SK-N-DZ (cell line): ENCODE results near the gene RABEPK.
"Not testable (repeated sequence)": the region's sequence is repeated elsewhere in the genome, so short reads cannot be mapped to it uniquely, and the experiment has no call there.

ENCODE experiments used
- DNase-seq: peaks from one replicate; pipeline ENCODE4 v3.0.0-alpha.2; 2015; ENCODE audit warnings: low spot score

RABEPK gene

DNA sequence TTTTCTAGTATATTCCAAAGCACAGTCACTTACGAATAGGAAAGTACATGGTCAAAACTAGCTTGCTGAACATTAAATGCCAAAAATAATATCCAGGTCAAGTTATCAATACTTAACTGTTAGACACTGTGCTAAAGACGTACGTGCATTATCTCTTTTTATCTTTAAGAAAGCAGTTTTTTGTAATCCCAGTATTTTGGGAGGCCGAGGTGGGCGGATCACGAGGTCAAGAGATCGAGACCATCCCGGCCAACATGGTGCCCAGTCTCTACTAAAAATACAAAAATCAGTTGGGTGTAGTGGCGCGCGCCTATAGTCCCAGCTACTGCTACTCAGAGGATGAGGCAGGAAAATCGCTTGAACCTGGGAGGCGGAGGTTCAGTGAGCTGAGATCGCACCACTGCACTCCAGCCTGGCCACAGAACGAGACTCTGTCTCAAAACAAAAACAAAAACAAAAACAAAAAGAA is 43.5 kb downstream of the RABEPK start:
- no peak for DNase-seq

DNA sequence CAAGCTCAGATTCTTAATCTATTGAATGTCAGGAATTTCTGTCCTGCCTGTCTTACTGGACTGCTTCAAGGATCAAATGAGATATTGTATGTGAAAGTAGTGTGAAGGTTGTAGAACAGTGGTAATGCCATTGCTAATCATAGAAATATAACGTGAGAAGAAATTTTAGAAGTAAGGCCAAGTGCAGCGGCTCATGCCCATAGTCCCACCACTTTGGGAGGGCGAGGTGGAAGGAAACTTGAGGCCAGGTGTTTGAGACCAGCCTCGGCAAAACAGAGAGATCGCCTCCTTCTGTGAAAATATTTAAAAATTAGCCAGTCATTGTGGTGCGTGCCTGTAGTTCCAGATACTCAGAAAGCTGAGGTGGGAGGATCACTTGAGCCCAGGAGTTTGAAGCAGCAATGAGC is 45.9 kb downstream of the RABEPK start:
- no peak for DNase-seq

DNA sequence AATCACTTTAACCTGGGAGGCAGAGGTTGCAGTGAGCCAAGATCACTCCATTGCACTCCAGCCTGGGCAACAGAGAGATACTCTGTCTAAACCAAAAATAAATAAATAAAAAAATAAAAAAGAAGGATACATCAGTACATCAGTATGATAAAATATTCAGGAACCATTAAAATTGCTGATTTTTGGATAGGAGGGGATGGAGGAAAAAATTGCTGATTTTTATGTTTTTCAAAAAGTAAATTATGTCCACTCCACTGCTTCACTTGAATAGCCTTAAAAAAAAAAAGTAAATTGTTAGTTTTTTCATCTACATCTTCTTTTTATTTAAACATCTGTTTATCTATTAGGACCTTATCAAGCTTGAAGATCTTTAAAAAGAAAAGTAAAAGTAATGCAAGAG is 53.9 kb downstream of the RABEPK start:
- no peak for DNase-seq

DNA sequence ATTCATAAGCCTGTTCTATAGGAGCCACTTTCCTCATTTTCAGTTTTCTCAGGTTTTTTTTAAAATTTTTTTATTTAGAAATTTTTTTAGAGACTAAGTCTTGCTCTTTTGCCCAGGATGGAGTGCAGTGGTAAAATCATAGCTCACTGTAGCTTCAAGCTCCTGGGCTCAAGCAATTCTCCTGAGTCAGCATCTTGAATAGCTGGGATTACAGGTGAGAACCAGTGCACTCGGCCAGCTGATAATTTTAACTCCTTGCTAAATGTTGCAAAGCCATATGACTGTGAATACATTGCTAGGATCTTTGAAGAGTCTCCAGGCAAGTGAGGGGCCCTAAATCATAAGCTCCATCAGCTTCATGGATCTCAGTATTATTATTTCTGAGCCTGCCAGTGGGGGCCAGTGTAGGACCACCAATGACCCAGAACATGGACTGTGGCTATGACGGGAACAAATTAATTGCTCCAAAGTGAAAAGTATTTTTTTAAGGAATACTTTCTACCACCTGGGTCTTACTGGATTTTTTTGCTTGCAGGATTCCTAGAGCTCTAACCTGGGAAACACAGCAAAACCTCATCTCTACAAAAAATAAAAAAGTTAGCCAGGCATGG is 55.5 kb downstream of the RABEPK start:
- DNase-seq, result peak; percentile 36

DNA sequence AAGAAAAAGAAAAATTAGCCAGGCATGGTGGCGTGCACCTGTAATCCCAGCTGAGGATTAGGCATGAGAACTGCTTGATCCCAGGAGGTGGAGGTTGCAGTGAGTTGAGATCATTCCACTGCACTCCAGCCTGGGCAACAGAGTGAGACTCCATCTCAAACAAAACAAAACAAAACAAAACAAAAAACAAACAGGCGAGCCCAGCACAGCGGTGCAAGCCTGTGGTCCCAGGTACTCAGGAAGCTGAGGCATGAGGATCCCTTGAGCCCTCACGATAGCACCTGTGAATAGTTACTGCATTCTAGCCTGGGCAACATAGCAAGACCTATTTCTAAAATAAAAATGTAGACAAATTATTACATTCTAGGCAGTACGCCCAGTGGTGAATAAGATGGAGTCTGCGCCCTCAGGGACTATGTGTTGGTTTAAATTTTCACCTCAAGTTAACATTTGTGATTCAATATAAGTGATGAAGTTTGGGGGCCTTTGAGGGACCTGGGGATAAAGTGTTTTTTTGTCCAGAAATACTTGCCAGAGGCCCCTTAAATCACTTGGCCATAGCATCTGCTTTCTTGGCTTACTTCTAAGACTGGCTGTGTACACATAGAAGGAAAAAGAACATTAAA is 57.9 kb downstream of the RABEPK start:
- DNase-seq, result no peak

DNA sequence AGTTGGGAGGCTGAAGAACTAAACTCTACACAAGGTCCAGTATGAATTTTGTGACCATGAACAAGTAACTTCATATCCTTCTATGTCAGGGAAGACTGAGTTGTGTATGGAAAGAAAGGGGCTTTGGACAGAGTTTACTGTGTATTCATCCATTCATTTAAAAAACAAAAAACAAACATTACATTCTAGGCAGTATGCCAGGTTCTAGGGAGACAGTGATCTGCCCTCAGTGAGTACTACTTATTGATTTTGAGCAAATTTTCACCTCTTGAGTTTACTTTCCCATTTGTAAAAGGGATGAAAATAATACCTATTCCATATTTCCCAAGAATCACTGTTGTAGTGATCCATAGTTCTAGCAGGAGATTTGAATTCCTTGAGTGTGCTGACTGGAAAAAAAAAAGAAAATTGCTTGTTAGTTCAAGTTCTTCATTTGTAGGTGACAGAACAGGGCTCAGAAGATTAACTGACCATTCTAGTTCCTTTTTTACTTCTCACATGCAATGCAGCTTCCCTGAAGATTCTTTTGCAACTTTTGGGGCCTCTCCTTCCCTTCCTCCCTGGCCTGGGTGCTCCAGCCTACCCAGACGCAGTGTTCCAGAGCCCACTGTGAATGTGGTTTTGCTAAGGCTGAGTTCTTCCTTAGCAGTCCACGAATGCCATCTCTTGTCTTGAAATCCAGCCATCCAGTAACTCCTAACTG is 58.6 kb downstream of the RABEPK start:
- DNase-seq, result no peak

DNA sequence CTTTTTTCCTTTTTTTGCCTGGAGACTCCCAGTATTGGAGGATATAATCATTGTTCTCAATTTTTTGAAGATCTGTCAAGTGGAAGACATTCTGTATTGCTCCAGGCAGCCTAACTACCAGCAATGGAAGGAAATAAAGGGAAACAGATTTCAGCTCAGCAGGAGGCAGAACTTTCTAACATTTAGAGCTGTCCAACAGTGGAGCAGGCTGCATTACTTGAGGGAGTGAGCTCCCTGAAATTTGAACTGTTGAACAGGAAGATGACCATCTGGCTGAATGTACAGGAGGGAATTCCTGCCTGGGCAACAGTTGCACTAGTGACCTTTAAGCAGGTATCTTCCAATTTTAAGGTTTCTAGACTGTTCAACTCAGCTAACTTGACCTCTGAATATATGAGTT is 60.2 kb downstream of the RABEPK start:
- no peak for DNase-seq

DNA sequence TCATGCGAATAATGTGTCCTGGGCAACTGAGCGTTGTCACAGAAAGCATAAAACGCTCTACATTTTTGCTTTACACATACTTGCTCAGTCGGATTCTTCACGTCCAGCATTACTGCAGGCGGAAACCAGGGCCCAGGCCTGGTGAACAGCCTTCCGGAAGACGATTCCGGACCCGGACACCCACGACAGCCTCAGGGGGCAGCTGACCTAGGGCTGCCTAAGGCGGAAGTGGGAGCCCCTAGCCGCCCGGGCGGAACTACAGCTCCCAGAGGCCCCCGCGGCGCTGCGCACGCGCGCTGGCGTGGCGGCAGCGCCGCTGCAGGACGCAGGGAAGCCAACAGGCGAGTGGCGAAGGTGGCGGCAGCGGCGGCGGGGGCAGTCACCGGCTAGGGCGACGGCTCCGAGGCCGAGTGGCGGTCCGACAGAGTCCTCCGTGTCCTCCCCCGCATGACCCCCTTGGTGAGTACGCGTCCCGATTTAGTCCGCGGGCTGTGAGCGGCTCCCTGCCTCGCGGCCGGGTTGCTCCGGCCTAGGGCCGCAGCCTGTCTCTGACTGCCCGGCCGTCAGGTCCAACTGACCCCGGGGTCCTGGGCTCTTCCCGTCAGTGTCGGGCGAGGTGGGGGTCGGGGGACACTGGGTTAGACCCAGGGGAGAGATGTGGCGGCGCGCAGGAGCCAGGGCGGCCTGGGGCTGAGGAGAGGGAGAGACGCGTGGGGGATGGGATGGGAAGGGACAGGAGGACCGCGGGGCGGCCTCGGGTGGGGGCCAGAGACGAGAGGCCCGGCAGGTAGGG is 61.4 kb downstream of the RABEPK start, which contains the start of gene GAPVD1:
GAPVD1 (plus strand) TSS at position 326 of the 793 bp plus-strand sequence. CDS start 37,096 bp downstream, outside the sequence.
- DNase-seq, result peak; percentile 96

DNA sequence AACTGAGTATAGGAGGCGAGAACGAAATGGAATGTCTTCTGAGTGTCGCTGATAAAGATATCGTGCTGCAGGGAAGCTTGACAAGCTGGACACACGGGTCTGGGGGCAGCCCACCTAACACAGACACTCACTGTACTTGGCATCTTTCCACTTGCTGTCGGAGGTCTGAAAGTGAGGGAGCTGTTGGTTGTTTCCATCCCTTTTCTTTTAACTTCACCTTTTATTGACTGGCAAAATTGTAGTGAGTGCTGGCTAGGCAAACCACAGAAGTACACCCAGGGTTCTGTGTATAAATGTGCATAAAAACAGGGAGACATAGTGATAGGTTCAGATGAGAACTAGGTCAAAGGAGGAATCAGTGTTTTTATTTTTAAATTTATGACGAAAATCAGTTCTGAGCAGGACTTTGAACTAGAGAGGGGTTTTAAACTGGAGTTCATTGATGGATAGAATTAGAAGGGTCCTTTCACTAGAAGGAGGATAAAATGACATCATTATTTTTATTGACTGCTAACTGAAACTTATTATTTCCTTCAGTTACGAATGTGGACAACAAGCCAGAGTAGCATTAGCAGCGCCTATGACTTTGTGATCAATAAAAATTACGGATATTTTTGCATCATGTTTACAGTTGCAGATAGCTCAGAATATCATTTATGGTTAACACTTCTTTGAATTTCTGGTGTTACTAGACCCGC is 62.1 kb downstream of the RABEPK start:
- no peak for DNase-seq

DNA sequence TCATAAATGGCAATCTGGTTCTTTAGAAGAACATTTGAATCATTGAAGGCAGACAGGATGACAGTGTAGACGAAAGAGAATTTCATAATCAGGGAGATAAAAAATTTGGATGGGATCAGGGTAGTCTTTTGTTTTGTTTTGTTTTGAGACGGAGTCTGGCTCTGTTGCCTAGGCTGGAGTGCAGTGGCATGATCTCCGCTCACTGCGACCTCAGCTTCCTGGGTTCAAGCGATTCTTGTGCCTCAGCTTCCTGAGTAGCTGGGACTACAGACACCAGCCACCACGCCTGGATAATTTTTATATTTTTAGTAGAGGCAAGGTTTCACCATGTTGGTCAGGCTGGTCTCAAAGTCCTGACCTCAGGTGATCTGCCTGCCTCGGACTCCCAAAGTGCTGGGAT is 63.7 kb downstream of the RABEPK start:
- DNase-seq, result not testable (repeated sequence)

DNA sequence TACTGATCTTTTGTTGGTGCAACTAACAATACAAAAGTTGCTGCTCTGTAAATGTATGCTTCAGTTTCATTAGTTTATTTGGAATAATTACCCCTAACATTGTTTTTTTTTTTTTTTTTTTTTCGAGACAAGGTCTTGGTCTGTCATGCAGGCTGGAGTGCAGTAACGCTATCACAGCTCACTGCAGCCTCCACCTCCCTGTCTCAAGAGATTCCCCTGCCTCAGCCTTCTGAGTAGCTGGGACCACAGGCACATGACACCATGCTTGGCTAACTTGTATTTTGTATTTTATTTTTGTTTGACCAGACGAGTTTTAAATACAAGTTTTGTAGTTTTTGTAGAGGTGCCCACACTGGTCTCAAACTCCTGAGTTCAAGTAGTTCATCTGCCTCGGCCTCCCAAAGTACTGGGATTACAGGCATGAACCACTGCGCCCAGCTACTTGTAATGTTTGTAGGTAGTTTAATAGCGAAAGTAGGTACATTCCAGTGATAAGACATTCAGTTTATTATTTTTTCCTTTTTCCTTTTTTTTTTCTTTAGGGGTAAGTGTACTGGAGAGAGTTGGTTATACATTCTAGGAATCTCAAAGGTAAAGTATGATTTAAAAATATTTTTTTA is 68.2 kb downstream of the RABEPK start:
- no peak for DNase-seq

DNA sequence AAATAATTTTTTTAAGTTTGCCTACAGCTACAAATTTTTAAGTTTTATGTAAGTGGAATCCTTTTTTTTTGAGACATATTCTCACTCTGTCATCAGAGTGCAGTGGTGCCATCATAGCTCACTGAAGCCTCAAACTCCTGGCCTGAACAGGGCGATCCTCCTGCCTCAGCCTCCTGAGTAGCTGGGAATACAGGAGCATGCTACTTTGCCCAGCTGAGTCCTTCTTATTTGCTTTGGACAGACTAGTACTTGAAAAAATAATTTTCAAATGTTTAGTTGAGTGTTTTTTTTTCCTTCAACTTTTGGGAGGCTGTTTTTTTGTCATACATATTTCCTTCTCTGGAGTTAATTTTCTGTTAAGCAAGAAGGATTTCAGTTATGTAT is 68.7 kb downstream of the RABEPK start:
- DNase-seq, result no peak

DNA sequence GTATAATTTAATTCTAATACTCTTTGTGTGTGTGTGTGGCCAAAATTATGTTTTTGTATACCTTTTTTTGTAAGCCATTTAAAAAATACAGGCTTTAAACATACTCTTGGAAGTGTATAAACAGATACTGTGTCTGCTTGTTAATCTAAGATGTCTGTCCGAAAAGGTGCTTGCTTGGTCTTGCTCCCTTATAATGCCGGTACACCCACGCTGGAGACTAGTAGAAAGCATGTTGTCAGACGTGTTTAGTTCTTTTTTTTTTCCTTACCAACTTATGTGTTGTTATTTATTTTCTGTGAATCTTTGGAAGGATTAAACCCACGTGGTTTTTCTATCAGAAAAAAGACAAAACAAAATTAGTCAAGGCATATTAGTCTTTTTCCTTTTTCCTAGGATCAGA is 70.7 kb downstream of the RABEPK start:
- DNase-seq, result no peak

DNA sequence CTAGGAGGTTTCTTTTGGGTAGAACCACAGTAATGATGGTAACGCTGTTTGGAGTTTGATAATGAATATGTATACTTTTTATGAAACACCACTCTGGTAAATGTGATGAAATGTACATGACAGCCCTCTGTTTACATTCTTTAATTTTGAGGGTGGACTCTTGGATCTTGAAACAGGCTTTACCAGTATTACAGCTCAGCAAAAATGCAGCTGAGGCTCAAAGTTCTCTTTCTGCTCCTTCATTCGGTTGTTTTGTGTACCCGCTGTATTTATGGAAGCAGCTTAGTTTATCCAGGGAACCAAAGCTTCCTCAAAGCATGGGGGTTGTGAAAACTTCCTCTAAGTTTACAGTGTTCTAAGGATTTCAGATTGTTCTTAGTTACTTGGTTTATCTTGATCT is 72.4 kb downstream of the RABEPK start:
- no peak for DNase-seq

DNA sequence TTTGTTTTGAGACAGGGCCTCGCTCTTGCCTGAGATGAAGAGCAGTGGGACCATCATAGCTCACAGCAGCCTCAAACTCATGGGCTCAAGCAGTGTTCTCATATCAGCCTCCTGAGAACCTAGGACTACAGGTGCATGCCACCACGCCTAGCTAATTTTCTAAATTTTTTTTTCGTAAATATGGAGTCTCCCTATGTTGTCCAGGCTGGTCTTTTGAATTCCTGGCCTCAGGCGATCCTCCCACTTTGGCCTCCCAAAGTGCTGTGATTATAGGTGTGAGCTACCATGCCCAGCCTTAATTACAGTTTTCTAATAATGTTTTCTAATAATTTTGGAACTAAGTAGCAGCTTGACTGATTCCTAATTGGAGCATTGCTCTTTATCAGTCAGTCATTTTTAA is 76.4 kb downstream of the RABEPK start:
- no peak for DNase-seq

DNA sequence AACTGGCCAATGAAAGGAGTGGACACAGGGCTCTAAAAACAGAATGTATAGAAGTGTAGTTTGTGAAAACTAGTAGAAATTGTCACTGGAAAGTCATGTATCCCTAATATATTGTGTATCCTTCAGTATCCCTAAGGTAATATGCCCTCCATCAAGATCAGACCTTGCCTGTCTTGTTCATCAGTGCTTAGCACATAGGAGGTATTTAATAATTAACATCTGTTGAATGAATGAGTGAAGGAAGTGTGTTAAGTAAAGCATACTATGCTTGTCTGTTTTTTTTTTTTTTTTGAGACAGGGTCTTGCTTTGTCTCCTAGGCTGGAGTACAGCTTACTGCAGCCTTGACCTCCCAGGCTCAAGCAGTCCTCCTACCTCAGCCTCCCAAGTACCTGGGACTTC is 77.1 kb downstream of the RABEPK start:
- DNase-seq, result no peak

DNA sequence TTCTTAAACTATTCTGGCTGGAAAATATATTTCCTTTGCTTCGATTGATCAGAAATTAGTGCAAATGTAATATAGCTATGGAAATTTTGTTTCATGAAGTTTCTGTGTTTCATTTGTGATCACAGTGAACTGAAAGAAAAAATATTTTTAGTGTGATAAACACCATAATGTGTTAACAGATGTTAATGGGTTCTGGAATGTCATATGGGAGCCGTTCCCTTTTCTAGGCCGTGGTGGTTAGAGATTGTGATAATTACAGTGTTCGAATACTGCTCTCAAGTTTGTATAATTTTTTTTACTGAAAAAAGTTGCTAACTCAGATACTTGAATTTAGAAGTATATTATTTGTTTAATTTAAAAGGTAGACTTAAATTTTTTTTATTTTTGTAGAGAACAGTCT is 80.6 kb downstream of the RABEPK start:
- DNase-seq, result no peak
